Mammary epithelial cell (primary cell): ENCODE data around the gene ZBTB20.

Source experiments
- CTCF ChIP-seq, 2 donors: IDR thresholded peaks in 1 of 2; conservative IDR thresholded peaks in 1 of 2; 2 replicates each; pipeline ENCODE4 v1.5.1; 2011 to 2012; ENCODE audit warnings: inconsistent platforms in 2 of 2, low read length in 2 of 2, mild to moderate bottlenecking in 2 of 2, control low read depth in 1 of 2, low read depth in 1 of 2; ENCODE audit not compliant: insufficient read depth in 1 of 2; ENCODE audit errors: extremely low read depth in 1 of 2
- EZH2 ChIP-seq: IDR thresholded peaks from 2 replicates; pipeline ENCODE4 v1.6.1; 2012; ENCODE audit warnings: low read length, inconsistent platforms, borderline replicate concordance

GRCh38 chr3:115161168-115161834, 14.2 kb upstream of the ZBTB20 start:
- TF ChIP-seq CTCF (conservative IDR thresholded peaks at IDR 0.05 in 1 of 2, IDR thresholded peaks at IDR 0.05 in 1 of 2; ENCODE audit: extremely low read depth in 1 of 2, insufficient read depth in 1 of 2, low read depth in 1 of 2, low read length in 2 of 2) (no peak), EZH2 (no peak)
